Esophagus muscularis mucosa (tissue), 3 donors: Measurements from ENCODE around the gene GPS1.

Source experiments
- CTCF ChIP-seq, 3 experiments: fragments of 200-600 bp in 2 of 3; fragments of 450-650 bp in 1 of 3; sonication (generic) in 2 of 3; IDR thresholded peaks; one replicate each; pipeline ENCODE4 v1.5.1; 2017 to 2019; ENCODE audit warnings: antibody characterized with exemption in 3 of 3, mild to moderate bottlenecking in 2 of 3, moderate library complexity in 1 of 3
- POLR2A ChIP-seq: fragments of 450-650 bp; IDR thresholded peaks from one replicate; pipeline ENCODE4 v1.6.1; 2017; ENCODE audit warnings: antibody characterized with exemption, moderate library complexity, mild to moderate bottlenecking, low read depth
- POLR2AphosphoS5 ChIP-seq, 2 donors: sonication (generic); formaldehyde crosslinking; IDR thresholded peaks; one replicate each; pipeline ENCODE4 v1.6.1; 2017; ENCODE audit warnings: antibody characterized with exemption in 2 of 2

DNA sequence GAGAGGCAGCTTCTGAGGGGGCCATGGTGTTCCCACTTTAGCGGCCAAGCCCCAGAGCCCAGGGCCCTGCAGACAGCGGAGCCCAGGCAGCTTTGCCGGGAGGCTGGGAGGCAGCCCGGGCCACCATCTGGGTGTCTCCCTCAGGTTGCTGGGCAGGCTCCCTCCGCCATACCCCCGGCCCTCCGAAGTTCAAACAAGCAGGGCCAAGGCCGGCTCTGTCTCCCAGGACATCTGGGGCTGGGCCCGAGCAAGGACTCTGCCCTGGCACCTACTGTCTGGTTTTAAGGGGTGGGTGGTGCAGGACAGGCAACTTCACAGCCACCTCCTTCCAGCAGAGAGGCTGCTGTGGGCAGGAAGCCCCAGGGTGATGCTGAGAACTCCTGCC, 11.3 kb downstream of the GPS1 start:
- TF ChIP-seq CTCF (IDR thresholded peaks at IDR 0.05), result no peak
- TF ChIP-seq POLR2AphosphoS5 (IDR thresholded peaks at IDR 0.05), result no peak
- no peak for TF ChIP-seq POLR2A
